GM18498 (cell line): ENCODE results near the gene NBEAL1.
"Not testable (repeated sequence)": the region's sequence is repeated elsewhere in the genome, so short reads cannot be mapped to it uniquely, and the experiment has no call there.

Experiments used
- ATAC-seq: cut with Tn5 transposase; IDR thresholded peaks from one replicate; pipeline ENCODE4 v1.9.1; 2021; ENCODE audit warnings: mild to moderate bottlenecking, moderate library complexity; ENCODE audit not compliant: unreplicated experiment

Gene NBEAL1

GRCh38 chr2:203201426-203201825 lies 186.8 kb downstream of the NBEAL1 start:
- ATAC-seq, result no peak

GRCh38 chr2:203209538-203209937 lies 194.9 kb downstream of the NBEAL1 start:
- no peak for ATAC-seq

- ATAC-seq, result no peak
These were observed 210.9 kb downstream of the NBEAL1 start for GRCh38 chr2:203225423-203226039.

- ATAC-seq, result not testable (repeated sequence)
These were observed 215.0 kb downstream of the NBEAL1 start for GRCh38 chr2:203229674-203230073.

- ATAC-seq, result no peak
These were observed 222.9 kb downstream of the NBEAL1 start for GRCh38 chr2:203237346-203238238.

- peak; percentile 1 for ATAC-seq
These were observed 223.6 kb downstream of the NBEAL1 start for GRCh38 chr2:203238292-203238703.

GRCh38 chr2:203238704-203239526 lies 224.2 kb downstream of the NBEAL1 start, which contains the start of gene CYP20A1:
Gene CYP20A1, plus strand, starts transcription at chr2:203239018. Its CDS starts 45 bp downstream, at chr2:203239063.
- ATAC-seq, result peak; percentile 91

- ATAC-seq, result no peak
These were observed 225.8 kb downstream of the NBEAL1 start for GRCh38 chr2:203240491-203240890.

GRCh38 chr2:203242518-203242917 lies 227.8 kb downstream of the NBEAL1 start:
- no peak for ATAC-seq

GRCh38 chr2:203246646-203247045 lies 232.0 kb downstream of the NBEAL1 start:
- ATAC-seq, result no peak

- no peak for ATAC-seq
These were observed 238.1 kb downstream of the NBEAL1 start for GRCh38 chr2:203252818-203253217.

GRCh38 chr2:203253422-203254095 lies 238.9 kb downstream of the NBEAL1 start:
- ATAC-seq, result not testable (repeated sequence)

- no peak for ATAC-seq
These were observed 246.9 kb downstream of the NBEAL1 start for GRCh38 chr2:203261326-203262159.
